GM12891 (cell line): ENCODE data around the gene DAND5.

Source experiments
- PAX5 ChIP-seq: IDR thresholded peaks from 2 replicates; pipeline ENCODE4 v1.6.1; 2011; ENCODE audit warnings: low read length, moderate library complexity, mild to moderate bottlenecking; ENCODE audit not compliant: insufficient read depth, severe bottlenecking
- POLR2A ChIP-seq: IDR thresholded peaks from 2 replicates; pipeline ENCODE4 v1.6.1; 2011; ENCODE audit warnings: low read depth, low read length, control low read depth
- POLR2AphosphoS5 ChIP-seq: IDR thresholded peaks from 2 replicates; pipeline ENCODE4 v1.6.1; 2011; ENCODE audit warnings: low read depth, low read length, control low read depth
- POU2F2 ChIP-seq: IDR thresholded peaks from 2 replicates; pipeline ENCODE4 v1.6.1; 2011; ENCODE audit warnings: low read depth, mild to moderate bottlenecking, control low read depth, low read length, moderate library complexity
- TAF1 ChIP-seq: IDR thresholded peaks from 2 replicates; pipeline ENCODE4 v1.6.1; 2011; ENCODE audit warnings: low read depth, low read length, control low read depth

DNA sequence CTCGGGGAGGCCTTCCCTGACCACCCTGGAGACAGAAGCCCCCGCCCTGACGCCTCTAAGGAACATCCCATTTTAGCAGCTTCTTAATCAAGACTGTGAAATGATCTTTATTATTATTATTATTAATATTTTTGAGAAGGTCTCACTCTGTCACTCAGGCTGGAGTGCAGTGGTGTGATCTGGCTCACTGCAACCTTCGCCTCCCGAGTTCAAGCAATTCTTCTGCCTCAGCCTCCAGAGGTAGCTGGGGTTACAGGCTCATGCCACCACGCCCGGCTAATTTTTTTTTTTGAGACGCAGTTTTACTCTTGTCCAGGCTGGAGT lies 3.6 kb upstream of the DAND5 start:
- TF ChIP-seq POLR2A: no peak
- no peak for TF ChIP-seq TAF1
- no peak for TF ChIP-seq POLR2AphosphoS5
- no peak for TF ChIP-seq PAX5
- TF ChIP-seq POU2F2: no peak
